SK-N-SH (cell line): ENCODE data around the gene CHCHD1.

ENCODE experiments used
- EP300 ChIP-seq, 2 experiments: IDR thresholded peaks; 2 replicates each; pipeline versions ENCODE4 v1.4.0 to v1.6.1; 2012; ENCODE audit warnings: borderline replicate concordance in 1 of 2, low read depth in 1 of 2, low read length in 1 of 2
- EZH2phosphoT487 ChIP-seq: fragments of 200-600 bp; sonication (generic); IDR thresholded peaks from 2 replicates; pipeline ENCODE4 v1.6.1; 2017; ENCODE audit warnings: low read depth, mixed run types, mild to moderate bottlenecking, antibody characterized with exemption, moderate library complexity, borderline replicate concordance
- FOSL2 ChIP-seq: IDR thresholded peaks from 2 replicates; pipeline ENCODE4 v1.4.0; 2012; ENCODE audit warnings: low read depth, mild to moderate bottlenecking, moderate library complexity, borderline replicate concordance
- GABPA ChIP-seq: IDR thresholded peaks from 2 replicates; pipeline ENCODE4 v1.4.0; 2012; ENCODE audit warnings: low read depth, mild to moderate bottlenecking
- MAX ChIP-seq: IDR thresholded peaks from 2 replicates; pipeline ENCODE4 v1.4.0; 2012; ENCODE audit warnings: low read depth
- NFIC ChIP-seq: IDR thresholded peaks from 2 replicates; pipeline ENCODE4 v1.4.0; 2012; ENCODE audit warnings: borderline replicate concordance
- POLR2AphosphoS5 ChIP-seq: IDR thresholded peaks from 2 replicates; pipeline ENCODE4 v1.6.1; 2012; ENCODE audit warnings: low read depth, low read length
- RFX5 ChIP-seq: IDR thresholded peaks from 2 replicates; pipeline ENCODE4 v1.6.1; 2012; ENCODE audit warnings: mild to moderate bottlenecking, improper control_type of control experiment, low read length
- YY1 ChIP-seq: IDR thresholded peaks from 2 replicates; pipeline ENCODE4 v1.4.0; 2012; ENCODE audit warnings: low read depth, mild to moderate bottlenecking
- TF ChIP-seq, protein P1 (sequence below): fragments of 200-600 bp; sonication (generic); IDR thresholded peaks from 2 replicates; pipeline ENCODE4 v1.6.1; 2017; ENCODE audit warnings: antibody characterized with exemption, mild to moderate bottlenecking, moderate library complexity
- TF ChIP-seq, protein P2 (sequence below): fragments of 150-350 bp; IDR thresholded peaks from 2 replicates; pipeline ENCODE4 v1.6.1; 2016; ENCODE audit warnings: mild to moderate bottlenecking, low read depth, low read length

DNA sequence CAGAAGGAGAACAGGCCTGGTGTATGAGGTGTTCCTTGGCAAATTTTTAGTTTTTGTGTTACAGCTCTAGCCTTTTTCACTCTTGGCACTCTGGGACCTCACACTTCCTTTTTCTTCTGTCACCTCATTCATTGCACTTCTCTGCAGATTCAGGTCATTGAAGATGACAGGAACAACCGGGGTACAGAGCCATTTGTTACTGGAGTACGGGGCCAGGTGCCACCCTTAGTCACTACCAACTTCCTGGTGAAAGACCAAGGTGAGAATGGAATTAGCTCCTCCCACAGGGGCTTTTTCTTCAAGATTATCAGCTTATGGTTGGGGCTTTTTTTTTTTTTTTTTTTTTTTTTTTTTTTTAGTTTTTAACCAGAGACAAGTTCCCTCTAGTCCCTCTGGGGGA, 18.5 kb upstream of the CHCHD1 start:
- TF ChIP-seq RFX5 = no peak
- TF ChIP-seq, protein P1, sequence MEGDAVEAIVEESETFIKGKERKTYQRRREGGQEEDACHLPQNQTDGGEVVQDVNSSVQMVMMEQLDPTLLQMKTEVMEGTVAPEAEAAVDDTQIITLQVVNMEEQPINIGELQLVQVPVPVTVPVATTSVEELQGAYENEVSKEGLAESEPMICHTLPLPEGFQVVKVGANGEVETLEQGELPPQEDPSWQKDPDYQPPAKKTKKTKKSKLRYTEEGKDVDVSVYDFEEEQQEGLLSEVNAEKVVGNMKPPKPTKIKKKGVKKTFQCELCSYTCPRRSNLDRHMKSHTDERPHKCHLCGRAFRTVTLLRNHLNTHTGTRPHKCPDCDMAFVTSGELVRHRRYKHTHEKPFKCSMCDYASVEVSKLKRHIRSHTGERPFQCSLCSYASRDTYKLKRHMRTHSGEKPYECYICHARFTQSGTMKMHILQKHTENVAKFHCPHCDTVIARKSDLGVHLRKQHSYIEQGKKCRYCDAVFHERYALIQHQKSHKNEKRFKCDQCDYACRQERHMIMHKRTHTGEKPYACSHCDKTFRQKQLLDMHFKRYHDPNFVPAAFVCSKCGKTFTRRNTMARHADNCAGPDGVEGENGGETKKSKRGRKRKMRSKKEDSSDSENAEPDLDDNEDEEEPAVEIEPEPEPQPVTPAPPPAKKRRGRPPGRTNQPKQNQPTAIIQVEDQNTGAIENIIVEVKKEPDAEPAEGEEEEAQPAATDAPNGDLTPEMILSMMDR = no peak
- no peak for TF ChIP-seq MAX
- no peak for TF ChIP-seq EP300 (IDR thresholded peaks at IDR 0.05; ENCODE audit: borderline replicate concordance in 1 of 2, low read depth in 1 of 2, low read length in 1 of 2)
- no peak for TF ChIP-seq NFIC
- TF ChIP-seq POLR2AphosphoS5 = no peak
- TF ChIP-seq FOSL2 = no peak
- TF ChIP-seq, protein P2, sequence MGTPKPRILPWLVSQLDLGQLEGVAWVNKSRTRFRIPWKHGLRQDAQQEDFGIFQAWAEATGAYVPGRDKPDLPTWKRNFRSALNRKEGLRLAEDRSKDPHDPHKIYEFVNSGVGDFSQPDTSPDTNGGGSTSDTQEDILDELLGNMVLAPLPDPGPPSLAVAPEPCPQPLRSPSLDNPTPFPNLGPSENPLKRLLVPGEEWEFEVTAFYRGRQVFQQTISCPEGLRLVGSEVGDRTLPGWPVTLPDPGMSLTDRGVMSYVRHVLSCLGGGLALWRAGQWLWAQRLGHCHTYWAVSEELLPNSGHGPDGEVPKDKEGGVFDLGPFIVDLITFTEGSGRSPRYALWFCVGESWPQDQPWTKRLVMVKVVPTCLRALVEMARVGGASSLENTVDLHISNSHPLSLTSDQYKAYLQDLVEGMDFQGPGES = no peak
- no peak for TF ChIP-seq YY1
- no peak for TF ChIP-seq GABPA
- no peak for TF ChIP-seq EZH2phosphoT487
